Muscle of arm (tissue), 12 donors: ENCODE results near the gene RGS1. TPM values are rescaled to one million over a fixed set of nuclear protein-coding genes. Genes with fewer than 3 reads are reported as not detected.

ENCODE experiments used
- DNase-seq: peaks from one replicate; pipeline ENCODE4 v3.0.0-alpha.2; 2013
- polyA plus RNA-seq, 12 donors: library from polyadenylated mRNA; unstranded; fragments of 120-200 nt; gene quantifications; one replicate each; pipeline ENCODE4 v1.2.1, GENCODE V29; 2013; ENCODE audit not compliant: insufficient read length in 12 of 12

RGS1 gene
- polyA plus RNA-seq, 12 donors: 1.2 to 17.4 (median 3.8) TPM; not detected in 1

DNA sequence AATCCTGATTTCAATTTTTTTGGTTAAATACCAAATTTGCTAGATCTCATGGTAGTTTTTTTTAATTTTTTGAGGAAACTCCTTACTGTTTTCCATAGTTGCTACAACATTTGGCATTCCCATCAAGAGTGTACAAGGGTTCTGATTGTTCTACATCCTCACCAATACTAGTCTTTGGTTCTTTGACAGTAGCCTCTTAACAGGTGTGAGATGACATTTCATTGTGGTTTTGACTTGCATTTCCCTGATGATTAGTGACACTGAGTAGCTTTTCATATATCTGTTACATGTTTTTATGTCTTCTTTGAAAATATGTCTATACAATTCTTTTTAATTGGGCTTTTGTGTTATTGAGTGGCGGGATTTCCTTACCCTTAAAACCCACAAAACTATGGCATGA, 39.5 kb downstream of the RGS1 start:
- no peak for DNase-seq

DNA sequence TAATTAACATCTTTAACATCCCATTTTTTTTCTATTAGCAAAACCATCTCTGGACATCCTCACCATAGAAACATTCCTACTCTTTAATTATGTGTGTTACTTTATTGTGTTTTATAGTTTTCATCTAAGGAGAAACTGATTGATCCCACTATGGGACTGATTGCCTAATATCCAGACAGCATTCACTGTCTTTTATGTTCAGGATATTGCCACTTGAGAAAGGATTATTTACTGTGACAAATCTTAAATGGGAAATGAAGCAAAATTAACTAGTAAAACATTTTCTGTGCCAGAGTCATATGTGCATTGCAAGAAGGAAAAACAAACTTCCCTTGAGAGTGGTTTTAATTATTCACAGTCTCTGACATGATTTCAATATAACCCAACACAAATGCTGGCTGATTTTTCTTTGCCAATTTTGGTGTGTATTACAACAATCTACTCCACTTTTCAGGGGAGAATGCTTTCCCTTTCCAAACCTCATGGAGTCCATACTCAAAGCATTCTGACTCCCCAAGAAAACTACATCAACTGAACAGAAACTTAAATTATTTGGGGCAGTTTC, 44.6 kb downstream of the RGS1 start:
- DNase-seq: no peak

DNA sequence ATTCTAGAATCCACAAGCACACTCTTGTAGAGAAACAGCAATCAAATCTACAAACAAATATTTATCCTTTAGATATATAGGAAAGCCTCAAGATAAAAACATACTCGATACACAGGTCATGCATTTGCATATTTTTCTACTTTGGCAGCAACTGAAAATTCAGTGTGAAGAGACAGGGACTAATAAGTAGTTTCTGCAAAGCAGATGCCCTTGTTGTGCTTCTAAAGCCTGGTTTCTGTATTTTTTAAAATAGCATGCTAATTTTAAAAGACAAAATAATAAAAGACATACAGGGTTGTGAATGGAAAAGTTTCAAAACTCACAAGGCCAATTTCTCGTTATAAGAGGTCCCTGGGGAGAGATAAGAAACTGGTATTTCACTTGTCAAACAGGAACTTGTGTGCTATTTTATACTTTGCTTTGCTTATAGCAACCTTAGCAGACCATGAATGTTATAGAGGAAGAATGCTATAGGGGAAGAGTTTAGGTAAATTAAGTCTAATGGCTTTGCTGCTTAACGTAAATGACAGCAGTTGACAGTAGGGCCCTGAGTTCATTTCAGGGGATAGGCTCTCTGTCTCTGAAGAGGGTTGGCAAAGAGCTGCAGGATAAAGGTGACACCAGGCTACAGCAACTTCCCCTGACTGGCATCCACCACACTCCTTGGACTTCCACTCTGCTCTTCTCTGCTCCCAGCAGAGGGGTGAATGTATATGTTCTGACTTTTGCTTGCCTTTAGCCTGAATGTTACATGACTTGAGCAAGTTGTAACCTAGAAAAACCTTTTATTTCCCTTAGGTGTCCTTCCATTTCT, 51.0 kb downstream of the RGS1 start:
- DNase-seq: no peak

DNA sequence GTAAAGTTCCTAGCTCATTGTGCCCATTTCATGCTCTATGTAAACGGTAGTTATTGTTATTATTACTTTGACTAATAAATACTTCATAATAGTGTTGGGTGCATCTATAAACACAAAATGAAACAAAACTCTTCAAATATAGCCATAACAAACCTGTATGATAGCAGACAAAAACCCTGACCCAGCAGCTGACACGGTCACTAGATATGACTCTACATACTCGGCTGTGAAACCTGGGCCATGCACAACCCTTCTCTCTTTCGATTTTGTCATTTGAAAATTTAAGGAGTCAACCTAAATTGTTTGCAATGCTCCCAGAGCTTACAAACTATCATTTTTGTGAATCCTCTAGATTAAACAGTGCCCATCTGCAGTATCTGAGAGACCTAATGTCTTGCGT, 52.3 kb downstream of the RGS1 start:
- no peak for DNase-seq

DNA sequence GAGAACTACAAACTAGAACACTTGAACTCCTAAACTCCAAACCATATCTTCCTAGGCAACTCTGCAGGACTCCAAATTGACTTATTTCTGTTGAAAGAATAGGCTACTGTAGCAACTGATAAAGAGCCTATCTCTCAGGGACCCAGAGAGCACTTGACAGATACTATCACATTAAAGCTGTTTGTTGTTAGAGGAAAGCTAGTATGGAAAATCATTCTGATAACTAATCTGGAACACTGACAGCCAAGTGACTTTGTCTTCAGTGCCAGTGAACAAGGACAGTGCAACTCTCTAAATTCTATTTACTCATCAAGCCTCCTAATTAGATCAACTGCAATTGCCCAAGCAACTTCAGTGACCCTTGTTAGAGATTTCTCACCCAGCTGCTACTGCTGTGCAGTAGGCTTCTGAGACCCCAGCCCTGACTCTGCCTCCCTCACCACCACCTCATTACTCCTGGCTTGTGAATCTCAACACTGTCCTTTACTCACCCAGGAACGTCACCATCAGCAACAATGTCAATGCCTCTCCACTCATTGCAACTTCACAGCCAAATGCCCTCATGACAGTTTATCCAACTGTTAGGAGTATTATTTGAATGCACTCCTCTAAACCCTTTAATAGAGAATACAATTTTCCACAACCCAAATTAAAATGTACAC, 53.0 kb downstream of the RGS1 start:
- no peak for DNase-seq

DNA sequence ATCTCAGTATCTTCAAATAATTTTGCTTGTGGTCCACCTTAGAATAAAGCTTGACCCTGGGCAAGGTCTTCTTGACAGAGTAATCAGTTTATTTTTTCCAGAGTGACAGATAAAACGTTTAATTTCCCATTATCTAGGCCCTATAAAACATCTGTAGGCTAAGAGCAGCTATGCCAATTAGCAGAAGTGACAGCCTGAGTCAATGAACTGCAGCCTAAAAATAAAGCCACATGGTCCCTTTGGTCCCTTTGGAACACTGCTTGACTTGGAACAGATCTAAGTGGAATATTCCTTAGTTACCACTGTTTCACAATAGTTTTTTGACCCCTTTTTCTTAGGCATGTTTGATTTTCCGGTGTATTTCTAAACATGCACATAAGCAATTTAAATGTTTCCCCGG, 54.0 kb downstream of the RGS1 start:
- DNase-seq: no peak

Other genes with a start within 250 kb of the RGS1 start
- 1 to 10 TPM in 2 of 12 donors, under 1 TPM in 8, not detected in 2; 0.25 to 1.4 (median 0.68) TPM for gene RGS13, start 60.4 kb downstream of the RGS1 start, polyA plus RNA-seq
- 100 to 1,000 TPM in 8 of 12 donors, 10 to 100 TPM in 3, not detected in 1; 56.4 to 230 (median 109) TPM for gene RGS2, start 233.3 kb downstream of the RGS1 start, polyA plus RNA-seq